Transverse colon (tissue), 4 donors: ENCODE measurements around the gene TNFSF4.

ENCODE experiments used
- CTCF ChIP-seq, 5 experiments: fragments of 200-600 bp in 3 of 5; fragments of 450-650 bp in 2 of 5; sonication (generic) in 3 of 5; IDR thresholded peaks; 1 replicate in 2 of 5; 2 replicates in 3 of 5; pipeline ENCODE4 v1.5.1; 2016 to 2017; ENCODE audit warnings: antibody characterized with exemption in 5 of 5, inconsistent platforms in 3 of 5, mild to moderate bottlenecking in 2 of 5, moderate library complexity in 1 of 5
- EP300 ChIP-seq: sonication (generic); formaldehyde crosslinking; IDR thresholded peaks from one replicate; pipeline ENCODE4 v1.6.1; 2017; ENCODE audit warnings: antibody characterized with exemption, low read depth
- POLR2A ChIP-seq: fragments of 450-650 bp; IDR thresholded peaks from one replicate; pipeline ENCODE4 v1.6.1; 2016; ENCODE audit warnings: antibody characterized with exemption, mild to moderate bottlenecking, moderate library complexity
- POLR2AphosphoS5 ChIP-seq, 3 donors: sonication (generic); formaldehyde crosslinking; IDR thresholded peaks; one replicate each; pipeline ENCODE4 v1.6.1; 2016; ENCODE audit warnings: antibody characterized with exemption in 3 of 3

- TF ChIP-seq POLR2A (no peak), CTCF (IDR thresholded peaks at IDR 0.05) (no peak), POLR2AphosphoS5 (IDR thresholded peaks at IDR 0.05) (no peak), EP300 (no peak)
Observed at GRCh38 chr1:173134029-173134428, 73.1 kb downstream of the TNFSF4 start.
